Measurements from ENCODE around the gene MYRFL.

DNA sequence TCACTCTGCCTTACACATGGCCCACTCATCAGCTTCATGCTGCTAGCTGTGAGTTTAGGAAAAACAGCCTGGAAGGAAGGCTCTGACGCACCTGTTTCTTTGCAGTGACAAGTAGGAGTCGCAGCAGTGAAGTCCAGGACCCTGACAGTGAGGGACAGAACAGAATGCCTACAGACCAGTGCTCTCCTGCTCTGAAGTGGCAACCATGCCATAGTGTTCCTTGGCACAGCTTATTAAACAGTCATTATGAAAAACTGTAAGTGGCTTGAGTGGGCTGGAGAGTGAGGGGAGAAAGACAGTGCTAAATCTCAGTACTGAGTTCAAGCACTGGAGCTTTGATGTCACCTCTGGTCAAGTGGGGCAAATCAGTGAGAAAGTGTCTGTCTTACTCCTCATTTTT is 61.7 kb downstream of the MYRFL start:
- TF ChIP-seq, protein P1, sequence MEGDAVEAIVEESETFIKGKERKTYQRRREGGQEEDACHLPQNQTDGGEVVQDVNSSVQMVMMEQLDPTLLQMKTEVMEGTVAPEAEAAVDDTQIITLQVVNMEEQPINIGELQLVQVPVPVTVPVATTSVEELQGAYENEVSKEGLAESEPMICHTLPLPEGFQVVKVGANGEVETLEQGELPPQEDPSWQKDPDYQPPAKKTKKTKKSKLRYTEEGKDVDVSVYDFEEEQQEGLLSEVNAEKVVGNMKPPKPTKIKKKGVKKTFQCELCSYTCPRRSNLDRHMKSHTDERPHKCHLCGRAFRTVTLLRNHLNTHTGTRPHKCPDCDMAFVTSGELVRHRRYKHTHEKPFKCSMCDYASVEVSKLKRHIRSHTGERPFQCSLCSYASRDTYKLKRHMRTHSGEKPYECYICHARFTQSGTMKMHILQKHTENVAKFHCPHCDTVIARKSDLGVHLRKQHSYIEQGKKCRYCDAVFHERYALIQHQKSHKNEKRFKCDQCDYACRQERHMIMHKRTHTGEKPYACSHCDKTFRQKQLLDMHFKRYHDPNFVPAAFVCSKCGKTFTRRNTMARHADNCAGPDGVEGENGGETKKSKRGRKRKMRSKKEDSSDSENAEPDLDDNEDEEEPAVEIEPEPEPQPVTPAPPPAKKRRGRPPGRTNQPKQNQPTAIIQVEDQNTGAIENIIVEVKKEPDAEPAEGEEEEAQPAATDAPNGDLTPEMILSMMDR (IDR thresholded peaks at IDR 0.05) = no peak
- TF ChIP-seq POLR2A (IDR thresholded peaks at IDR 0.05) = no peak

All from vagina (tissue), 2 donors.